Measurements from ENCODE around the gene C2CD2.
A peak's percentile ranks its signal among the peaks of the same experiment; 100 is the strongest.
"Not testable (repeated sequence)": the region's sequence is repeated elsewhere in the genome, so short reads cannot be mapped to it uniquely, and the experiment has no call there.

C2CD2 gene

DNA sequence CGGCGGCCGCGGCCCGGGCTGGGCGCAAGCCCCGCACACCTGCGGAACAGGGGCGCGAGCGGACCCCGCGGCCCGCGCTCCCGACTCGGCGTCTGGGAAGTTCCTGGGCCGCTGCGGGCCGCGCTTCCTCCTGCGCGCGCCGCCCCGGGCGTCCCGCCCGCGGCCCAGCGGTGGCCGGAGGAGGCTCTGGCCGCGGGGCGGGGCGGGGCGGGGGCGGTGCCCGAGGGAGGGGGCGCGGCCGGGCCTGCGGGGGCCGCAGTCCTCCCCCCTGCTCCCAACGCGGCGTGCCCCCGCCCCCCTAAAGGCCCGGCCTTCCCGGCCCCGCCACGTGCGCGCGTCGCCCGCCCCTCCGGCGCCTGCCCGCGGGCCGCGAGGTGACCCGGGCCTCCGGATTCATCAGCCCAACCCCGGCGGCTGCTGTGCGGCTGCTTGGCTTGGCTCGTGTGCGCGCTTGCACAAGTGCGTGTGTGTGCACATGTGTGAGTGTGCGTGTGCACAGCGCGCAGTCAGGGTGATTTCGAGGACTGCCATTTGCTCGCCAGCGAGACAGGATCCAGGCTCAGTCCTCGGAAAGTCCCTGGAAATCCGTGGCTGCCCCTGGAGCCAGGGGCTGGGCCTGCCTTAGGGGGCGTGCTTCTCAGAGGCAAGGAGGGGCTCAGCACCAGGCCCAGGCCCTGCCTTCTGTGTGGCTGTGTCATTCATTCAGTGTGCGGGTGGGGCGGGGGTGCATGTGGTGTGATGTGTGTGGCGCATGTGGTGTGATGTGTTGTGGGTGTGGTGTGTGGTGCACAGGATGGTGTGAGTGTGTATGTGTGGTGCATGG lies at the start of gene C2CD2:
Gene C2CD2, minus strand, starts transcription at position 188 of the 823 bp plus-strand sequence. CDS start 370 bp downstream, outside the sequence.
- peak; percentile 59 for DNase-seq

DNA sequence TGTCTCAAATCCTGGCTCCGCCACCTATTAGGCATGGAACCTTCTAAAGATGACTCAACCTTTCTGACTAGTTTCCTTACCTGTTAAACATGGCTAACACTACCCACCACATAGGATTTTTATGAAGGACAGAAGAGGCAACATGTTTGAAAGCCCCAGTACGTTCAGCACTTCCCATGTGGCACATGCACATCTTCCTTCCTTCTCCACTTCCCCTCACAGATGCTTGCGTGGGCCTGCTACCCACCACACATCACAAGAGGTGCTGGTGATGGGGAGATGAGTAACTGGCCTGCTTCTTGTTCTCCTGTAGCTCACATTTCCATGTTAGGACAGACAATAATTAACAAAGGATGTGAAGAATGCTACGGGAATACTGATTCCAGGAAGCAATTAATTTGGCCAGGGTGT lies 49.2 kb upstream of the C2CD2 start:
- Mint-ChIP-seq H3K9me3 (no peaks in the 10 kb centered on the region), H3K27me3 (no peaks in the 10 kb centered on the region), H3K36me3 (ENCODE audit: low read depth) (peaks cover 90% of the 10 kb centered on the region), H3K4me1 (ENCODE audit: low read depth) (peaks cover 71% of the 10 kb centered on the region), H3K27ac (peak overlapping the region; percentile 98), H3K4me3 (peak overlapping the region; percentile 69)
- DNase-seq, result no peak

More for the DNA sequence above, at the start of gene C2CD2:
- Mint-ChIP-seq H3K9me3 (no peaks in the 10 kb centered on the region), H3K27me3 (peaks cover 43% of the 10 kb centered on the region), H3K36me3 (ENCODE audit: low read depth) (no peaks in the 10 kb centered on the region), H3K4me1 (ENCODE audit: low read depth) (peaks cover 23% of the 10 kb centered on the region), H3K4me3 (peak within 1 kb of the TSS; percentile 59), H3K27ac (peak within 1 kb of the TSS; percentile 52)

DNA sequence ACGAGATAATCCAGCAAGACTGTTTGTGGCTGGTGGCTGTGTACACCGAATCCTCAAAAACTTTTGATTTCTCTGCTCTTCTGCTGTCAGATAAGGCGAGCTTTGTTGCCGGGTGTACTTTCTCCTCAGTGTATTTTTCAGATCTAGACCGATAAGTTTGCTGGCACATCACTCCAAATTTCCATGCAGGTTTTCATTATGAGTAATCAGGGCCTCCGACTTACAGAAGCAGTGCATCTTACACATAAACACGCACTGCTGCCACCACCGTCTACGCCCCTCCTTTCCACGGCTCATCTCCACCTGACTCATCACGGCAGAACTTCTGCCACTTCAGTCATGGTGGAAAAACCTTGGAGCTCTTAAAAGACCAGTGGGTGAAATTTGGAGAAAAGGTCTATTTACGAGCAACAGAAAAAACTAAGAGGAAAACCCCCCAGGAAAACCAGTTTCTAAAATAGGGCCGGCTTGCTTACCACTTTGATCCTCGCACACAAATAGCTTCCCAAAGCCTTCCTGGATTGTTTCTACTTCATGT lies 48.7 kb upstream of the C2CD2 start:
- Mint-ChIP-seq H3K36me3 (ENCODE audit: low read depth) (peaks cover 90% of the 10 kb centered on the region), H3K27me3 (no peaks in the 10 kb centered on the region), H3K4me1 (ENCODE audit: low read depth) (peaks cover 65% of the 10 kb centered on the region), H3K27ac (peak overlapping the region; percentile 98), H3K4me3 (peak overlapping the region; percentile 69), H3K9me3 (no peaks in the 10 kb centered on the region)
- peak; percentile 73 for DNase-seq

DNA sequence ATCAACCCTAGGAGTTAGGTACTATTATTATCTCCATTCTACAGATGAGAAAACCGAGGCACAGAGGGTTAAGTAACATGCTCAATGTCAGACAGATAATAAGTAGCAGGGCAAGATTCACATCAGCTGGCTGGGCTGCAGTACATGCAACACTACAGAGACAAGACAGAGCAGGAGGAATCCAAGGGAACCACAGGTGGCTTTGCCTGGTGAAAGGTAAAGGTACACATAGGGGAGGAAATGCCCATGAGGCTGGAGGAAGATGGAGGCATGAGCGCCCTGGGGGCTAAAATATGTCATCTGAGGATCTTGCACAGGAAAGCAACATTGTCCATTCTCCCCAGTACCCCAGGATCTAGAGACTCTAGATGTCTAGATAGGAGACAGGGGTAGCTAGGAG lies 48.0 kb upstream of the C2CD2 start:
- H3K9me3 Mint-ChIP-seq, result no peaks in the 10 kb centered on the region
- H3K36me3 Mint-ChIP-seq (ENCODE audit: low read depth), result peaks cover 90% of the 10 kb centered on the region
- H3K4me3 Mint-ChIP-seq, result peak overlapping the region; percentile 69
- DNase-seq, result no peak
- H3K4me1 Mint-ChIP-seq (ENCODE audit: low read depth), result peaks cover 58% of the 10 kb centered on the region
- H3K27ac Mint-ChIP-seq, result peak overlapping the region; percentile 98
- no peaks in the 10 kb centered on the region for H3K27me3 Mint-ChIP-seq

DNA sequence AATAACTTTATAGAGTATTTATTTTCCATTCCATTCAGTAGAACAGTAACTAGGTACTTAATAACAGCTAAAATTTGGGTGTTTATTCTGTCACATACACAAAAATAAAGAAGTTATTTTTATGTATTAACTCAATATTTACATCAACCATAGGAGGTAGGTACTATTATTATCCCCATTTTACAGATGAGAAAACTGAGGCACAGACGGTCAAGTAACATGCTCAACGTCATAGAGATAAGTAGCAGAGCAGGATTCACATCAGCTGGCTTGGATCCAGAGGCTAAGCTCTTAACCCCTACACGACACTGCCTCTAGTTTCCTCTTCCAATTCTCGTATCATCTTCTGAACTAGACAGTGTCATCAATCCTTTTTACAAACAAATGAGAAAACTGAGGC lies 47.1 kb upstream of the C2CD2 start:
- Mint-ChIP-seq H3K4me3 (no peak overlapping the region), H3K36me3 (ENCODE audit: low read depth) (peaks cover 90% of the 10 kb centered on the region), H3K27ac (peak overlapping the region; percentile 98), H3K9me3 (peaks cover 4% of the 10 kb centered on the region), H3K4me1 (ENCODE audit: low read depth) (peaks cover 53% of the 10 kb centered on the region), H3K27me3 (no peaks in the 10 kb centered on the region)
- no peak for DNase-seq

DNA sequence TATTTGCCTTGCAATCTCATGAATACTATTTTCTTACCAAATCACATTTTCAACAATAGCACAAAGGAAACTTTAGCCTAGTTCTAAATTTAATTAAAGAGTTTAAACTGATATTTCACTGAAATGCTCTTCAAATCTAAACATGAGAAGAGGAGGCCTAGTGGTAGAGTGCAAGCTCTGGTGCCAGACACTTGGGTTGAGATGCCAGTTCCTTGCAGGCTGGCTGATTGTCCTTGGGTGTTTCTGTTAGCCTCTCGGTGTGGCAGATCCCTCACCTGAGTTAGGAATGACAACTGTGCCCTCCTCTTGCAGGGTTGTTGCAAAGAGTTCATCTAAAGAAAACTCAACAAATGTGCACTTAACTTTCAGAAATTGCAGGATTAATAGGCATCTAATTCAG lies 43.8 kb upstream of the C2CD2 start:
- Mint-ChIP-seq H3K27ac (no peak overlapping the region), H3K36me3 (ENCODE audit: low read depth) (peaks cover 98% of the 10 kb centered on the region), H3K27me3 (no peaks in the 10 kb centered on the region), H3K9me3 (peaks cover 10% of the 10 kb centered on the region), H3K4me1 (ENCODE audit: low read depth) (peaks cover 28% of the 10 kb centered on the region), H3K4me3 (no peak overlapping the region)
- DNase-seq, result no peak

DNA sequence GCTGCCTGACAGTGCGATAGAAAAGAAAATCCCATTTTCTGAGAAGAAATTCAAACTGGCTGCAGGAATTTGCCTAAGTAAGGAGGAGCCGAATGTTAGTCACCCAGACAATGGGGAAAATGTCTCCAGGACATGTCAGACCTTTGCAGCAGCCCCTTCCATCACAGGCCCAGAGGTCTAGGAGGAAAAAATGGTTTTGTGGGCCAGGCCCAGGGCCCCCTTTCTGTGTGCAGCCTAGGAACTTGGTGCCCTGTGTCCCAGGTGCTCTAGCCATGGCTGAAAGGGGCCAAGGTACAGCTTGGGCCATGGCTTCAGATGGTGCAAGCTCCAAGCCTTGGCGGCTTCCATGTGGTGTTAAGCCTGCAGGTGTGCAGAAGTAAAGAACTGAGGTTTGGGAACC lies 41.8 kb upstream of the C2CD2 start:
- peaks cover 10% of the 10 kb centered on the region for H3K9me3 Mint-ChIP-seq
- no peak overlapping the region for H3K27ac Mint-ChIP-seq
- no peak for DNase-seq
- H3K4me1 Mint-ChIP-seq (ENCODE audit: low read depth), result peaks cover 9% of the 10 kb centered on the region
- no peak overlapping the region for H3K4me3 Mint-ChIP-seq
- H3K36me3 Mint-ChIP-seq (ENCODE audit: low read depth), result peaks cover 98% of the 10 kb centered on the region
- H3K27me3 Mint-ChIP-seq, result no peaks in the 10 kb centered on the region

DNA sequence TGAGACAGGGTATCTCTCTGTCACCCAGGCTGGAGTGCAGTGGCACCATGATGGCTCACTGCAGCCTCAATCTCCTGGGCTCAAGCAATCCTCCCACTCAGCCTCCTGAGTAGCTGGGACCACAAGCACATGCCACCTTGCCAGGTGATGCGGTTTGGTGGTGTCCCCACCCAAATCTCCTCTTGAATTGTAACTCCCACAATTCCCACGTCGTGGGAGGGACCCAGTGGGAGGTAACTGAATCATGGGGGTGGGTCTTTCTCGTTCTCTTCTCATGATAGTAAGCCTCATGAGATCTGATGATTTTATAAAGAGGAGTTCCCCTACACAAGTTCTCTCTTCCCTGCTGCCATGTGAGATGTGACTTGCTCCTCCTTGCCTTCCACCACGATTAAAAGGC lies 40.8 kb upstream of the C2CD2 start:
- not testable (repeated sequence) for H3K4me1 Mint-ChIP-seq (ENCODE audit: low read depth); H3K27me3 Mint-ChIP-seq; H3K27ac Mint-ChIP-seq; H3K4me3 Mint-ChIP-seq; H3K9me3 Mint-ChIP-seq; DNase-seq
- H3K36me3 Mint-ChIP-seq (ENCODE audit: low read depth), result peaks cover 98% of the 10 kb centered on the region

DNA sequence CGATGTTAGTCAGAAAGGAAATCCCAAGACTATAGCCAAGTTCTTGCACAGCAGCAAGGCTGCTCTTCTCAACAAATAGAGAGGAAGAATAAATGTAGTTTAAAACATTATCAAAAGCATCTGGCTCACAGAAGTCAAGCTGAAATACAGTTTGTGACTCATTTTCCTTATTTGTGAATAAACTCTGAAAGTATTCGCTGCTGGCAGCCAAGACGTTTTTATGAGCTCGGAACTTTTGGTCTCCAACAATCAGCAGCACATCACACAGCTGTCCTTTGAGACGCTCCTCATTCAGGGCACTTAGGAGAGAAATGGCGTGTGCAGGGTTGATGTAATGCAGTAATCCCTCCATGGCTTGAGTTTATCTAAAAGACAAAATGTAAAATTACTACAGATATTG lies 39.9 kb upstream of the C2CD2 start:
- DNase-seq, result no peak
- H3K36me3 Mint-ChIP-seq (ENCODE audit: low read depth), result peaks cover 96% of the 10 kb centered on the region

DNA sequence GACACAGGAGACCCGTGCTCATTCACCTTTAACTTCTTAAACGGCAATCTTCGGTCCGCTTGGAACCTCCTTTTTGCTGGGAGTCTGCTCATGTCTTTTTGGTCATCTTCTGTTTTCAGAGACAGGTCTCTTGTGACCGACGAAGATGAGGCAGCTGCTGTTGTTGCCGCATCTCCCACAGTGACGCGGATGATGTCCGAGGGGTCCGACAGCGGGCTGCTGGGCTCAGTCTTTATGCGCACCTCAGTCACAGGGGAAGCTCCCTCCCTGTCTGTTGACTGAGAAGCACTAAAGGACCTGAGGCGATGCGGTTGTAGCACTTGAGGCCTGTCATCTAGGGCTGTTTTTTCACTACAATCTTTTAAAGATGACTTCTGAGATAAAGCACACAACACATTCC lies 38.8 kb upstream of the C2CD2 start:
- Mint-ChIP-seq H3K4me3 (no peak overlapping the region), H3K4me1 (ENCODE audit: low read depth) (peaks cover 4% of the 10 kb centered on the region), H3K27me3 (no peaks in the 10 kb centered on the region), H3K9me3 (peaks cover 10% of the 10 kb centered on the region), H3K27ac (no peak overlapping the region), H3K36me3 (ENCODE audit: low read depth) (peaks cover 86% of the 10 kb centered on the region)
- no peak for DNase-seq

More for the DNA sequence above, 39.9 kb upstream of the C2CD2 start:
- Mint-ChIP-seq H3K9me3 (peaks cover 10% of the 10 kb centered on the region), H3K4me1 (ENCODE audit: low read depth) (peaks cover 4% of the 10 kb centered on the region), H3K4me3 (no peak overlapping the region), H3K27ac (no peak overlapping the region), H3K27me3 (no peaks in the 10 kb centered on the region)

DNA sequence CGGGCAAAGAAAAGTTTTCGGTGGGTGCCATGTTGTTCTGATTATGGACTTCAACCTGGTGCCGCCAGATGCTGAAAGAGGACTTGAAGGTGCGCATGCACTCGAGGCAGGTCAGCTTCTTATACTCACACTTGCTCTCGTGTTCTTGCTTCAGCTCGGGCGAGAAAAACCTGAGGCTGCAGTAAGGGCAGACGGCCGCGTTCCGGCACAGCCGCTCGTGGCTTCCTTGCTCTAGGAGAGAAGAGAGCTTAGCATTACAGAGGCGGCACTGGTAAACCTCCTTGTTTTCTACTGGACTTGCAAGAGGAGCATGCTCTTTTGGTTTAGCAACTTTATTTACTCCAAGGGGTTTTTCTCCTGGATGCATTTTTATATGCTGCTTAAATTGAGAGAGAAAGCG lies 37.8 kb upstream of the C2CD2 start:
- DNase-seq, result no peak
- peaks cover 4% of the 10 kb centered on the region for H3K4me1 Mint-ChIP-seq (ENCODE audit: low read depth)
- no peak overlapping the region for H3K27ac Mint-ChIP-seq
- H3K36me3 Mint-ChIP-seq (ENCODE audit: low read depth), result peaks cover 77% of the 10 kb centered on the region
- no peaks in the 10 kb centered on the region for H3K27me3 Mint-ChIP-seq
- peaks cover 10% of the 10 kb centered on the region for H3K9me3 Mint-ChIP-seq
- no peak overlapping the region for H3K4me3 Mint-ChIP-seq

DNA sequence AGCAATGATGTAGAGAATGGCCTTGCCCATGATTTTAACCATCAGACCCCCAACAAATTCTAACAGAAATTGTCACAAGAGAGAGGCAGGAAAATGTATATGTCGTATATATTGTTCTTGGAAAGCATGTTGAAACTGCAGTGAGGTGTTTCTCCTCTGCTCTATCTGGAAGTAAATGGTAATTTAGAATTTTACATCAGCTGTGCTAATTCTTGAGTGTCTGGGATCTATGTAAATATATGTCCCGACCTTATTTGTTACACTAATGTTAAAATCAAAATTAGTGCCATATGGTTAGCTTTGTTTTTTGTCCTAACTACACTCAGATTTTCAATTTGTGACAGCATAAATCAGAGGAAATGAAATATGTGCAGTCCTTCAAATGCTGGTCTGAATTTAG lies 35.9 kb upstream of the C2CD2 start:
- H3K9me3 Mint-ChIP-seq, result no peaks in the 10 kb centered on the region

DNA sequence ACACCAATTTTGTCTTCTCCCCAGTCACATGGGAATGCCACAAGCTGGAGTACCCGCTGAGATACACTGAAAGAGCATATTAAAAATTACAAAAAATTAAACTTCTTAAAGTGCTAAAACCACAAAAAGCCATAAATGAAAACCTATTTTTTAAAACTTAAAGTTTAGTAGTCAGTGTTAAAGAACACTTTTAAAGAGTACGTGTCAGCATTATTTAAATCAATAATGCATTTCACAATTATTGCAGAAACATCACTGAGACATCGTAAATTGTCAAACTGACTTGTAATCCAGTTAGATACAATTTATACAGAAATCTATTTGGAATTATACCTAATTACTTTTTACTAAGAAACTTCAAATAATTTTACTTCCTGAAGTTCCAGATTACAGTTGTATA lies 33.5 kb upstream of the C2CD2 start:
- Mint-ChIP-seq H3K27ac (no peak overlapping the region), H3K4me1 (ENCODE audit: low read depth) (peaks cover 8% of the 10 kb centered on the region), H3K27me3 (no peaks in the 10 kb centered on the region), H3K4me3 (no peak overlapping the region), H3K9me3 (peaks cover 7% of the 10 kb centered on the region), H3K36me3 (ENCODE audit: low read depth) (peaks cover 35% of the 10 kb centered on the region)
- DNase-seq, result no peak

More for the DNA sequence above, 35.9 kb upstream of the C2CD2 start:
- DNase-seq, result no peak
- Mint-ChIP-seq H3K36me3 (ENCODE audit: low read depth) (peaks cover 58% of the 10 kb centered on the region), H3K27me3 (no peaks in the 10 kb centered on the region), H3K4me3 (no peak overlapping the region), H3K4me1 (ENCODE audit: low read depth) (peaks cover 10% of the 10 kb centered on the region), H3K27ac (no peak overlapping the region)

DNA sequence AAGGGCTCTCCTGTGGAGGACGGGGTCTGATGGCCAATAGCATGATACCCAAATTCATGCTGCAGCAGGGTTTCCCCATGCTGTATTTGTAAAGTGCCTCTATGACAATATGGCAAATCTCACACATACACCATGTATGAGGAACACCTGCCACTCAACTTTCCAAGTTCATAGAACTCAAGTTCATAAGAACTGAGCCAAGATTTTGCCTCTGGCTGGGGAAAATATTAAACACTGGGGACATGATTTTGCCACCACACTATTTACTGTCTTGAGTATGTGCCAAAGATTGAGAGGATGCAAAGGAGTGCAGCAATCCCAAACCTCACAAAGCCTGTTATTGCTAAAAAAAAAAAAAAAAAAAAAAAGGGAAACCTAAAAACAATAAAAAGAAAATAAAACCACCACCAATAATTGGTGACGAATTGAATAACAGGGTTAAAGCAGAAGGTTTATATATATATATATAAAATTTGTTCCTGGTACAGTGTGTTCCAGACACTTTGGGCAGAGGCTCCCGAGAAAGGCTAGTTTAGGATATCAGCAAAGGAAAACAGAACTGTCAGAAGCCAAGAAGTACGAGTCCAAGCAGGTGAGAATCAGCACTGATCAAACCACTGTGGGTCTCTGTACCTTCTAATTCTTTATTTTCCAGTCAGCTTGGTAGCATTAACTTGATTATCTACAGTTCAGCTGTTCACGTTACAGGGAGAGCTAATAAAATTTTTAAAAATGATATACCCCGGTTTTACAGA lies 32.0 kb upstream of the C2CD2 start:
- no peak overlapping the region for H3K27ac Mint-ChIP-seq
- peaks cover 20% of the 10 kb centered on the region for H3K36me3 Mint-ChIP-seq (ENCODE audit: low read depth)
- H3K27me3 Mint-ChIP-seq, result no peaks in the 10 kb centered on the region

DNA sequence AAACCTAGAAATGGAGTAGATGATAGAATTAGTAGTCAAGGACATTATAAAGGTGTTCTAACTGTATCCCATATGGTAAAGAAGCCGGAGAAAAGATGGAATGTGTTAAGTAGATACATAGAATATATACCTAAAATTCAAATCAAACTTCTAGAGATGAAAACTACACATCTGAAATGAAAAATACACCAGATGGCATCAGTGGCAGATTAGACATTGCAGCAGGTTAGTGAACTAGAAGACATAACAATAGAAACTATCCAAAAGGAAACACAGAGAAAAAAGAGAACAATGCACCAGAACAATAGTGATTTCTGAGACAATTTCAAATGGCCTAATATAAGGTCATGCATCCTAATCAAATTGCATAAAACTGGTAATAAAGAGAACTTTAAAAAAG lies 29.4 kb upstream of the C2CD2 start:
- Mint-ChIP-seq H3K27ac (no peak overlapping the region), H3K36me3 (ENCODE audit: low read depth) (peaks cover 2% of the 10 kb centered on the region), H3K4me1 (ENCODE audit: low read depth) (peaks cover 8% of the 10 kb centered on the region), H3K9me3 (peaks cover 16% of the 10 kb centered on the region), H3K4me3 (no peak overlapping the region), H3K27me3 (peaks cover 5% of the 10 kb centered on the region)
- no peak for DNase-seq

More for the DNA sequence above, 32.0 kb upstream of the C2CD2 start:
- no peak for DNase-seq
- H3K4me1 Mint-ChIP-seq (ENCODE audit: low read depth), result peaks cover 8% of the 10 kb centered on the region
- H3K9me3 Mint-ChIP-seq, result peaks cover 7% of the 10 kb centered on the region
- H3K4me3 Mint-ChIP-seq, result no peak overlapping the region

Data from activated T-cell treated with anti-CD3 and anti-CD28 coated beads, Interleukin-2, amount 50 U/mL, for 24 hours (primary cell).